ENCODE results near the gene FBRS.
A peak's percentile ranks its signal among the peaks of the same experiment; 100 is the strongest.

FBRS gene

GRCh38 chr16:30715750-30716445, 57.7 kb downstream of the FBRS start:
- TF ChIP-seq CTCF (IDR thresholded peaks at IDR 0.05) = no peak
- H3K4me3 ChIP-seq = no peak overlapping the region
- DNase-seq (ENCODE audit: low spot score) = no peak
- peak overlapping the region in 1 of 2 donors; percentile 41 for H3K27ac ChIP-seq

- no peak overlapping the region for H3K4me3 ChIP-seq
- no peak for TF ChIP-seq CTCF (IDR thresholded peaks at IDR 0.05)
- H3K27ac ChIP-seq = no peak overlapping the region
- no peak for DNase-seq (ENCODE audit: low spot score)
Observed at GRCh38 chr16:30720086-30720485, 61.9 kb downstream of the FBRS start.

Measured in coronary artery (tissue), 2 donors.